Measurements from ENCODE around the gene ABHD12B.

DNA sequence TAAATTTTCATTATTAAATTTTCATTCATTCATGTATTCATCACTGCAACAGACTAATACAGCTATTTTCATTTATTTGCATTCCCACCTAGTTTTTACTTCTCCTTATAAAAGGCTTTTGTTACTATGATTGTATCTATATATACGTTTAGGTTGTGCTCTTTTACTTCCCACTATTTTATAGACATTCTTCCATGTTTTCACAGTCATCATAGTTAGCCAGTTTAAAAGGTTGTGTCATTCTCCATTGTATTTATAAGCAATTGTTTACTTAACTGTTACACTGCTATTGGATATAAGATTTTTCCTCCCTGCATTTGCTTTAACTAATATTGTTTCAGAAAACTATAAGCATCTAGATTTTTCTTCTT is 12.0 kb downstream of the ABHD12B start:
- TF ChIP-seq, protein P1, sequence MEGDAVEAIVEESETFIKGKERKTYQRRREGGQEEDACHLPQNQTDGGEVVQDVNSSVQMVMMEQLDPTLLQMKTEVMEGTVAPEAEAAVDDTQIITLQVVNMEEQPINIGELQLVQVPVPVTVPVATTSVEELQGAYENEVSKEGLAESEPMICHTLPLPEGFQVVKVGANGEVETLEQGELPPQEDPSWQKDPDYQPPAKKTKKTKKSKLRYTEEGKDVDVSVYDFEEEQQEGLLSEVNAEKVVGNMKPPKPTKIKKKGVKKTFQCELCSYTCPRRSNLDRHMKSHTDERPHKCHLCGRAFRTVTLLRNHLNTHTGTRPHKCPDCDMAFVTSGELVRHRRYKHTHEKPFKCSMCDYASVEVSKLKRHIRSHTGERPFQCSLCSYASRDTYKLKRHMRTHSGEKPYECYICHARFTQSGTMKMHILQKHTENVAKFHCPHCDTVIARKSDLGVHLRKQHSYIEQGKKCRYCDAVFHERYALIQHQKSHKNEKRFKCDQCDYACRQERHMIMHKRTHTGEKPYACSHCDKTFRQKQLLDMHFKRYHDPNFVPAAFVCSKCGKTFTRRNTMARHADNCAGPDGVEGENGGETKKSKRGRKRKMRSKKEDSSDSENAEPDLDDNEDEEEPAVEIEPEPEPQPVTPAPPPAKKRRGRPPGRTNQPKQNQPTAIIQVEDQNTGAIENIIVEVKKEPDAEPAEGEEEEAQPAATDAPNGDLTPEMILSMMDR (IDR thresholded peaks at IDR 0.05; ENCODE audit: low read length): no peak
- TF ChIP-seq EZH2 (IDR thresholded peaks at IDR 0.05; ENCODE audit: borderline replicate concordance, low read length): no peak
